WTC11 (cell line): ENCODE measurements around the gene KRT36. TPM values are rescaled to one million over a fixed set of nuclear protein-coding genes. Genes with fewer than 3 reads are reported as not detected.

Experiments used
- ATAC-seq: fragments of 200-7000 bp; cut with Tn5 transposase; 2 replicates; pipeline ENCODE4 v1.10.0; 2021; ENCODE audit warnings: mild to moderate bottlenecking, moderate library complexity
- CTCF ChIA-PET: fragments of 300-600 bp; sonication (Branson Sonifier 250); formaldehyde crosslinking; loops from one replicate; lab custom pipeline; 2021; ENCODE audit warnings: antibody characterized with exemption; lab: Charles Lee
- POLR2A ChIA-PET: fragments of 350-600 bp; sonication (Branson Sonifier 250); formaldehyde crosslinking; loops from one replicate; lab custom pipeline; 2021; ENCODE audit warnings: antibody characterized with exemption; lab: Charles Lee
- DNase-seq: peaks from one replicate; pipeline ENCODE4 v3.0.0; 2021; ENCODE audit warnings: low spot score
- H3K27ac Mint-ChIP-seq: 2 replicates; pipeline ENCODE4 v1.8.0; 2021; ENCODE audit warnings: mixed read lengths
- H3K27me3 Mint-ChIP-seq: 2 replicates; pipeline ENCODE4 v1.8.0; 2021; ENCODE audit warnings: low read depth, mild to moderate bottlenecking, moderate library complexity, mixed read lengths
- H3K36me3 Mint-ChIP-seq: 2 replicates; pipeline ENCODE4 v1.8.0; 2021; ENCODE audit warnings: mixed read lengths
- H3K4me1 Mint-ChIP-seq: 2 replicates; pipeline ENCODE4 v1.8.0; 2022; ENCODE audit warnings: mixed read lengths
- H3K4me3 Mint-ChIP-seq: 2 replicates; pipeline ENCODE4 v1.8.0; 2021; ENCODE audit warnings: mild to moderate bottlenecking, moderate library complexity, mixed read lengths
- H3K9me3 Mint-ChIP-seq: 2 replicates; pipeline ENCODE4 v1.8.0; 2021; ENCODE audit warnings: mixed read lengths
- ARID4B ChIP-seq: sonication (generic); formaldehyde crosslinking; IDR thresholded peaks from 2 replicates; pipeline ENCODE4 v1.8.0; 2023; ENCODE audit warnings: missing genetic modification reagents, mild to moderate bottlenecking, borderline replicate concordance
- E2F1 ChIP-seq: sonication (generic); formaldehyde crosslinking; IDR thresholded peaks from 2 replicates; pipeline ENCODE4 v1.8.0; 2022; ENCODE audit warnings: mild to moderate bottlenecking, missing genetic modification reagents
- ESRRA ChIP-seq: sonication (generic); formaldehyde crosslinking; IDR thresholded peaks from 2 replicates; pipeline ENCODE4 v1.8.1; 2022; ENCODE audit warnings: mild to moderate bottlenecking, missing genetic modification reagents, borderline replicate concordance
- ETV6 ChIP-seq: sonication (generic); formaldehyde crosslinking; IDR thresholded peaks from 2 replicates; pipeline ENCODE4 v1.8.1; 2022; ENCODE audit warnings: mild to moderate bottlenecking, missing genetic modification reagents
- GABPB1 ChIP-seq: sonication (generic); formaldehyde crosslinking; IDR thresholded peaks from 2 replicates; pipeline ENCODE4 v1.8.1; 2023; ENCODE audit warnings: mild to moderate bottlenecking, missing genetic modification reagents
- GRHL2 ChIP-seq: fragments of 250-450 bp; sonication (Bioruptor Pico); IDR thresholded peaks from 2 replicates; pipeline ENCODE4 v1.8.0; 2022; ENCODE audit warnings: mild to moderate bottlenecking, moderate library complexity; ENCODE audit not compliant: insufficient replicate concordance, severe bottlenecking
- GTF2I ChIP-seq: fragments of 250-450 bp; sonication (Bioruptor Pico); conservative IDR thresholded peaks from 2 replicates; pipeline ENCODE4 v1.4.0; 2021; ENCODE audit warnings: mild to moderate bottlenecking
- JAZF1 ChIP-seq: fragments of 250-450 bp; sonication (Bioruptor Pico); IDR thresholded peaks from 2 replicates; pipeline ENCODE4 v1.9.0; 2021; ENCODE audit warnings: moderate library complexity, mild to moderate bottlenecking, inconsistent platforms
- MLX ChIP-seq: sonication (generic); formaldehyde crosslinking; IDR thresholded peaks from 2 replicates; pipeline ENCODE4 v1.8.1; 2023; ENCODE audit warnings: mild to moderate bottlenecking, missing genetic modification reagents, moderate library complexity
- MYBL2 ChIP-seq: sonication (generic); formaldehyde crosslinking; IDR thresholded peaks from 2 replicates; pipeline ENCODE4 v1.8.1; 2023; ENCODE audit warnings: mild to moderate bottlenecking, moderate library complexity, missing genetic modification reagents
- NFATC4 ChIP-seq: fragments of 250-450 bp; sonication (Bioruptor Pico); IDR thresholded peaks from 2 replicates; pipeline ENCODE4 v1.9.0; 2021; ENCODE audit warnings: mild to moderate bottlenecking
- NR2C2 ChIP-seq: sonication (generic); formaldehyde crosslinking; IDR thresholded peaks from 2 replicates; pipeline ENCODE4 v1.8.0; 2022; ENCODE audit warnings: mild to moderate bottlenecking, missing genetic modification reagents
- PRRX2 ChIP-seq: fragments of 250-450 bp; sonication (Bioruptor Pico); IDR thresholded peaks from 2 replicates; pipeline ENCODE4 v1.8.0; 2021; ENCODE audit warnings: mild to moderate bottlenecking
- RORB ChIP-seq: fragments of 250-450 bp; sonication (Bioruptor Pico); IDR thresholded peaks from 2 replicates; pipeline ENCODE4 v1.9.0; 2021; ENCODE audit warnings: mild to moderate bottlenecking
- ZNF232 ChIP-seq: sonication (generic); formaldehyde crosslinking; IDR thresholded peaks from 2 replicates; pipeline ENCODE4 v1.8.0; 2022; ENCODE audit warnings: mild to moderate bottlenecking, missing genetic modification reagents
- ZNF396 ChIP-seq: fragments of 250-450 bp; sonication (Bioruptor Pico); IDR thresholded peaks from 2 replicates; pipeline ENCODE4 v1.8.0; 2021; ENCODE audit warnings: mild to moderate bottlenecking, moderate library complexity, borderline replicate concordance
- ZNF671 ChIP-seq: fragments of 250-450 bp; sonication (Bioruptor Pico); IDR thresholded peaks from 2 replicates; pipeline ENCODE4 v1.8.0; 2021; ENCODE audit warnings: mild to moderate bottlenecking
- total RNA-seq: library from RNA; stranded (reverse); gene quantifications from 3 replicates; pipeline ENCODE4 v1.2.3, GENCODE V29; 2021
- TF ChIP-seq, protein P1 (sequence below): sonication (generic); formaldehyde crosslinking; IDR thresholded peaks from 2 replicates; pipeline ENCODE4 v1.8.1; 2023; ENCODE audit warnings: mild to moderate bottlenecking, missing genetic modification reagents

KRT36 gene
- total RNA-seq, 1 experiment from 2014 or later = not detected

DNA sequence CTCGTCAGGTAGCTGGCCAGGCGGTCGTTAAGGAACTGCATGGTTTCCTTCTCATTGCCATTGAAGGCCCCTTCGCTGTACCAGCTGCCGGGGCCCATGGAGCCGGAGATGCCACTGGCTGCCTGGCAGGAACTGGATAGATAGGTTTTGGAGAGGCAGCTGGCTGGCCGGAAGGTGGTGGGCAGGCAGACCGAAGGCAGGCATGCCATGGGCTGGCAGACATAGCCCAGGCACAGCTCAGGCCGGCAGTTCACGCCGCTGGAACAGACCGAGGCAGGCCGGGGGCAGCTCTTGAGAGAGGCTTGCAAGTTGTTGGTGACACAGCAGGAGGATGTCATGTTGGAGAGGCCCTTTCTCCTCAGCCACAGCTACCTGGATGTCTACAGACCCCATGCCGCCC is 22.7 kb downstream of the KRT36 start, which contains the start of gene KRT32:
Gene KRT32, minus strand, starts transcription at position 399 of the 400 bp plus-strand sequence. Its CDS starts 61 bp downstream, at position 338.
- DNase-seq (no peak), ATAC-seq (no peak)
- ChIA-PET POLR2A (no interaction called here), CTCF (interaction anchor here (1.1 to 1.3 kb wide), 2 partner anchors 82 to 196 kb away, joined by 5 to 8 read pairs; no protein-coding TSS in a partner anchor)
- Mint-ChIP-seq H3K4me1 (no peaks in the 10 kb centered on the region), H3K4me3 (no peak within 1 kb of the TSS), H3K27me3 (peaks cover 5% of the 10 kb centered on the region), H3K36me3 (no peaks in the 10 kb centered on the region), H3K27ac (no peak within 1 kb of the TSS), H3K9me3 (peaks cover 26% of the 10 kb centered on the region)
- TF ChIP-seq ZNF232 = no peak
- TF ChIP-seq ARID4B (CRISPR knock-in tag) = no peak
- TF ChIP-seq RORB (CRISPR knock-in tag) = no peak
- no peak for TF ChIP-seq E2F1 (CRISPR knock-in tag)
- no peak for TF ChIP-seq JAZF1 (CRISPR knock-in tag)
- TF ChIP-seq GABPB1 (CRISPR knock-in tag) = no peak
- TF ChIP-seq ZNF396 (CRISPR knock-in tag) = no peak
- TF ChIP-seq NR2C2 (CRISPR knock-in tag) = no peak
- TF ChIP-seq PRRX2 (CRISPR knock-in tag) = no peak
- no peak for TF ChIP-seq GTF2I
- TF ChIP-seq, protein P1, sequence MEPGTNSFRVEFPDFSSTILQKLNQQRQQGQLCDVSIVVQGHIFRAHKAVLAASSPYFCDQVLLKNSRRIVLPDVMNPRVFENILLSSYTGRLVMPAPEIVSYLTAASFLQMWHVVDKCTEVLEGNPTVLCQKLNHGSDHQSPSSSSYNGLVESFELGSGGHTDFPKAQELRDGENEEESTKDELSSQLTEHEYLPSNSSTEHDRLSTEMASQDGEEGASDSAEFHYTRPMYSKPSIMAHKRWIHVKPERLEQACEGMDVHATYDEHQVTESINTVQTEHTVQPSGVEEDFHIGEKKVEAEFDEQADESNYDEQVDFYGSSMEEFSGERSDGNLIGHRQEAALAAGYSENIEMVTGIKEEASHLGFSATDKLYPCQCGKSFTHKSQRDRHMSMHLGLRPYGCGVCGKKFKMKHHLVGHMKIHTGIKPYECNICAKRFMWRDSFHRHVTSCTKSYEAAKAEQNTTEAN (CRISPR knock-in tag) = no peak
- TF ChIP-seq MYBL2 (CRISPR knock-in tag) = no peak
- TF ChIP-seq ZNF671 (CRISPR knock-in tag) = no peak
- TF ChIP-seq NFATC4 (CRISPR knock-in tag) = no peak
- TF ChIP-seq MLX (CRISPR knock-in tag) = no peak
- TF ChIP-seq GRHL2 = no peak
- TF ChIP-seq ETV6 = no peak

DNA sequence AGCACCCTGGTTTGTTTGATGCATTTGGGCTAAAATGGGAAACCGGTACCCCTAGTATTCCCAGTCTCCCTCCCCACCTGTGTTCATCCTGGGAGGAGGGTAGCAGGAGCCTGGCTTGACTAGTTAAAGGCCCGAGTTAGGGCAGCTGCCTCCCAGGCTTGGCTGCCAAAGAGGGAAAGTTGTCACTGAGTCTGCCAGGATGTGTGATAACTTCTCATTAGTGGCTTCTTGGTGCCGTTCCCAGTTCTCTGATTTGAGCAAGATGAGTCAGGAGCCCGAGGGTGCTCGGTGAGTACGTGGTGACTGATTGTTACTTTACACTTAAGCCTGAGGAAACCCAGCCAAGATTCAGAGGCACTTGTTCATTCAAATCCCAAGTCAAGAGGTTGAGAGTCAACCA is 25.0 kb downstream of the KRT36 start:
- peaks cover 5% of the 10 kb centered on the region for H3K27me3 Mint-ChIP-seq
- ChIA-PET POLR2A (no interaction called here), CTCF (interaction anchor here (1.3 to 1.6 kb wide), 2 partner anchors 84 to 198 kb away, joined by 4 to 6 read pairs; no protein-coding TSS in a partner anchor)
- H3K36me3 Mint-ChIP-seq = no peaks in the 10 kb centered on the region
- no peak for ATAC-seq
- no peaks in the 10 kb centered on the region for H3K4me1 Mint-ChIP-seq
- no peak overlapping the region for H3K4me3 Mint-ChIP-seq
- no peak for DNase-seq
- peaks cover 16% of the 10 kb centered on the region for H3K9me3 Mint-ChIP-seq
- no peak overlapping the region for H3K27ac Mint-ChIP-seq
- TF ChIP-seq ESRRA (CRISPR knock-in tag) = no peak
